ENCODE measurements around the gene PLXNA4. TPM values are rescaled to one million over a fixed set of nuclear protein-coding genes. Genes with fewer than 3 reads are reported as not detected.
A peak's percentile ranks its signal among the peaks of the same experiment; 100 is the strongest.

The PLXNA4 gene
- total RNA-seq, 1 experiment from 2014 or later, result not detected

GRCh38 chr7:132466367-132466766 lies 109.9 kb downstream of the PLXNA4 start:
- no peak for TF ChIP-seq CTCF (IDR thresholded peaks at IDR 0.05; ENCODE audit: unreplicated experiment)
- no peak overlapping the region for H3K4me3 Mint-ChIP-seq (ENCODE audit: unreplicated experiment)
- no peaks in the 10 kb centered on the region for H3K9me3 Mint-ChIP-seq (ENCODE audit: unreplicated experiment)
- H3K36me3 Mint-ChIP-seq (ENCODE audit: insufficient read depth, unreplicated experiment), result no peaks in the 10 kb centered on the region
- no peak for DNase-seq (ENCODE audit: unreplicated experiment)
- H3K4me1 Mint-ChIP-seq (ENCODE audit: insufficient read depth, unreplicated experiment), result no peaks in the 10 kb centered on the region
- H3K27ac Mint-ChIP-seq (ENCODE audit: low read depth, unreplicated experiment), result no peak overlapping the region
- BruUV-seq (replicated peaks), result no TSS peak
- H3K27me3 Mint-ChIP-seq (ENCODE audit: insufficient read depth, unreplicated experiment), result peaks cover 9% of the 10 kb centered on the region
- ChIA-PET POLR2A (no interaction called here), CTCF (interaction anchor here (0.7 to 1.3 kb wide), 2 partner anchors 114 to 1675 kb away, joined by 3 read pairs; no protein-coding TSS in a partner anchor)
- intact Hi-C loops (cut with micrococcal nuclease), result loop anchor here (5.0 kb wide), 1 partner anchor 566 kb away; no protein-coding TSS in a partner anchor

- no peak overlapping the region for H3K4me3 Mint-ChIP-seq (ENCODE audit: unreplicated experiment)
- no peak for DNase-seq (ENCODE audit: unreplicated experiment)
- peaks cover 18% of the 10 kb centered on the region for H3K27me3 Mint-ChIP-seq (ENCODE audit: insufficient read depth, unreplicated experiment)
- ChIA-PET POLR2A (no interaction called here), CTCF (interaction anchor here (0.6 kb wide), 2 partner anchors 27 to 35 kb away, joined by 3 to 4 read pairs; no protein-coding TSS in a partner anchor)
- no peak overlapping the region for H3K27ac Mint-ChIP-seq (ENCODE audit: low read depth, unreplicated experiment)
- H3K9me3 Mint-ChIP-seq (ENCODE audit: unreplicated experiment), result no peaks in the 10 kb centered on the region
- intact Hi-C loops (cut with micrococcal nuclease), result loop anchor here (5.0 kb wide), 1 partner anchor 567 kb away; no protein-coding TSS in a partner anchor
- BruUV-seq (replicated peaks), result no TSS peak
- no peak for TF ChIP-seq CTCF (IDR thresholded peaks at IDR 0.05; ENCODE audit: unreplicated experiment)
- no peaks in the 10 kb centered on the region for H3K4me1 Mint-ChIP-seq (ENCODE audit: insufficient read depth, unreplicated experiment)
- no peaks in the 10 kb centered on the region for H3K36me3 Mint-ChIP-seq (ENCODE audit: insufficient read depth, unreplicated experiment)
Observed at GRCh38 chr7:132465516-132465915, 110.8 kb downstream of the PLXNA4 start.

- intact Hi-C loops (cut with micrococcal nuclease), result loop anchor here (5.0 kb wide), 1 partner anchor 568 kb away; no protein-coding TSS in a partner anchor
- H3K4me3 Mint-ChIP-seq (ENCODE audit: unreplicated experiment), result no peak overlapping the region
- peak; percentile 68 for DNase-seq (ENCODE audit: unreplicated experiment)
- no peaks in the 10 kb centered on the region for H3K9me3 Mint-ChIP-seq (ENCODE audit: unreplicated experiment)
- POLR2A ChIA-PET, result no interaction called here
- H3K27me3 Mint-ChIP-seq (ENCODE audit: insufficient read depth, unreplicated experiment), result peaks cover 18% of the 10 kb centered on the region
- H3K36me3 Mint-ChIP-seq (ENCODE audit: insufficient read depth, unreplicated experiment), result no peaks in the 10 kb centered on the region
- no peak overlapping the region for H3K27ac Mint-ChIP-seq (ENCODE audit: low read depth, unreplicated experiment)
- TF ChIP-seq CTCF (IDR thresholded peaks at IDR 0.05; ENCODE audit: unreplicated experiment), result no peak
- H3K4me1 Mint-ChIP-seq (ENCODE audit: insufficient read depth, unreplicated experiment), result no peaks in the 10 kb centered on the region
- CTCF ChIA-PET, result interaction anchor here (0.5 kb wide), 1 partner anchor 235 kb away, joined by 3 read pairs; no protein-coding TSS in a partner anchor
- no TSS peak for BruUV-seq (replicated peaks)
Observed at GRCh38 chr7:132464740-132465139, 111.5 kb downstream of the PLXNA4 start.

GRCh38 chr7:132463922-132464321 lies 112.3 kb downstream of the PLXNA4 start:
- BruUV-seq (replicated peaks), result no TSS peak
- TF ChIP-seq CTCF (IDR thresholded peaks at IDR 0.05; ENCODE audit: unreplicated experiment), result no peak
- Mint-ChIP-seq H3K27me3 (ENCODE audit: insufficient read depth, unreplicated experiment) (peaks cover 18% of the 10 kb centered on the region), H3K4me3 (ENCODE audit: unreplicated experiment) (no peak overlapping the region), H3K27ac (ENCODE audit: low read depth, unreplicated experiment) (no peak overlapping the region), H3K4me1 (ENCODE audit: insufficient read depth, unreplicated experiment) (no peaks in the 10 kb centered on the region), H3K9me3 (ENCODE audit: unreplicated experiment) (no peaks in the 10 kb centered on the region), H3K36me3 (ENCODE audit: insufficient read depth, unreplicated experiment) (no peaks in the 10 kb centered on the region)
- intact Hi-C loops (cut with micrococcal nuclease), result no loop called here
- no peak for DNase-seq (ENCODE audit: unreplicated experiment)
- POLR2A ChIA-PET, result no interaction called here
- CTCF ChIA-PET, result no interaction called here
